ENCODE results near the gene TUBGCP2. TPM values are rescaled to one million over a fixed set of nuclear protein-coding genes. Genes with fewer than 3 reads are reported as not detected.

TUBGCP2 gene
- total RNA-seq, 1 experiment from 2014 or later = 75.1 TPM

DNA sequence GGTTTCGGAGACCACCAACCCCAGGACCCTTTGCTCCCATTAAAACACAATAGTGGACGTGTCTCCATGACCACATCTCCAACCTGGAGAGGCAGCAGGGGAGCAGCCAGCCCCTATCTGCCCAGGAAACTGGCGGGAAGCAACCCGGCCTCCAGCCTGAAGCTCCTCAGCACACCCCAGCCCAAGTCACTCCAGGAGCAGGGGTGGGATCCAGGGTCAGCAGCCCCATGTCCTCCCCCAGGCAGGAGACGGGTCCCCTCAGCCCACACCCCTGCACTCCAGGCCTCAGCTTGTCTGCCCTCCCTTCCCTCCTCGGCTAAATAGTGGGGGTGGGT lies 32.6 kb downstream of the TUBGCP2 start:
- POLR2A ChIA-PET (ENCODE audit: low non-redundant PET) = no interaction called here
- no peaks in the 10 kb centered on the region for H3K4me1 ChIP-seq (ENCODE audit: insufficient read depth, low read length, poor library complexity, severe bottlenecking)
- no TSS peak for BruUV-seq (replicated peaks)
- TF ChIP-seq, protein P1, sequence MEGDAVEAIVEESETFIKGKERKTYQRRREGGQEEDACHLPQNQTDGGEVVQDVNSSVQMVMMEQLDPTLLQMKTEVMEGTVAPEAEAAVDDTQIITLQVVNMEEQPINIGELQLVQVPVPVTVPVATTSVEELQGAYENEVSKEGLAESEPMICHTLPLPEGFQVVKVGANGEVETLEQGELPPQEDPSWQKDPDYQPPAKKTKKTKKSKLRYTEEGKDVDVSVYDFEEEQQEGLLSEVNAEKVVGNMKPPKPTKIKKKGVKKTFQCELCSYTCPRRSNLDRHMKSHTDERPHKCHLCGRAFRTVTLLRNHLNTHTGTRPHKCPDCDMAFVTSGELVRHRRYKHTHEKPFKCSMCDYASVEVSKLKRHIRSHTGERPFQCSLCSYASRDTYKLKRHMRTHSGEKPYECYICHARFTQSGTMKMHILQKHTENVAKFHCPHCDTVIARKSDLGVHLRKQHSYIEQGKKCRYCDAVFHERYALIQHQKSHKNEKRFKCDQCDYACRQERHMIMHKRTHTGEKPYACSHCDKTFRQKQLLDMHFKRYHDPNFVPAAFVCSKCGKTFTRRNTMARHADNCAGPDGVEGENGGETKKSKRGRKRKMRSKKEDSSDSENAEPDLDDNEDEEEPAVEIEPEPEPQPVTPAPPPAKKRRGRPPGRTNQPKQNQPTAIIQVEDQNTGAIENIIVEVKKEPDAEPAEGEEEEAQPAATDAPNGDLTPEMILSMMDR (conservative IDR thresholded peaks at IDR 0.05; ENCODE audit: low read depth, low read length) = no peak
- no peak for TF ChIP-seq EZH2 (IDR thresholded peaks at IDR 0.05; ENCODE audit: borderline replicate concordance, low read depth, low read length, poor library complexity, severe bottlenecking)
- no peak for DNase-seq (ENCODE audit: low spot score)
- no peaks in the 10 kb centered on the region for H3K36me3 ChIP-seq (ENCODE audit: insufficient read depth, low read length, poor library complexity, severe bottlenecking)
- no peaks in the 10 kb centered on the region for H3K9me3 ChIP-seq (ENCODE audit: low read depth, low read length, poor library complexity, severe bottlenecking)
- peaks cover 15% of the 10 kb centered on the region for H3K27me3 ChIP-seq (replicated peaks; ENCODE audit: insufficient read depth, low read depth, low read length, poor library complexity)
- no peak overlapping the region for H3K4me3 ChIP-seq (ENCODE audit: low read depth, low read length, poor library complexity, severe bottlenecking)
- intact Hi-C loops (cut with micrococcal nuclease; ENCODE audit: unreplicated experiment) = no loop called here
- CTCF ChIA-PET = no interaction called here
- no peak overlapping the region for H3K27ac ChIP-seq (ENCODE audit: low read depth, low read length, poor library complexity, severe bottlenecking)

DNA sequence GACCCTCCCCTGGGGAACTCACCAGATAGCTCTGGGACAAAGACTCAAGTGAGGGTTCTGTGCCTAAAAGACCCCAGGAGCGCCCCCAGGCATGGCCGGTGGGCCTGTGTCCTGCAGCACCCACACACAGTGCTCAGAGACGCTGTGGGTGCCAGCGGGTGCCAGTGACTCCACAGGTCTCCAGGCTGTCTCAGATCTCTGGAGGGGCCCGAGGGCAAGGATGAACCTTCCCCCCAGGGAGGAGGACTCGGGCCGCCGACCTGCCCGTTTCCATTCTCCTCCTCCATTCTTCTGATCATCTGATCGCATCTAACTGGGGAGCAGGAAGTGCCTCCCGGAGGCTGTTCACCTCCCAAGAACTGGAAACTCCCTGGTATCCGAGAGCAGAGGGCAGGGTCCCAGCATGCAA lies 33.0 kb downstream of the TUBGCP2 start:
- ChIA-PET CTCF (no interaction called here), POLR2A (ENCODE audit: low non-redundant PET) (no interaction called here)
- no peak for DNase-seq (ENCODE audit: low spot score)
- Histone ChIP-seq H3K4me1 (ENCODE audit: insufficient read depth, low read length, poor library complexity, severe bottlenecking) (no peaks in the 10 kb centered on the region), H3K27me3 (replicated peaks; ENCODE audit: insufficient read depth, low read depth, low read length, poor library complexity) (peaks cover 15% of the 10 kb centered on the region), H3K27ac (ENCODE audit: low read depth, low read length, poor library complexity, severe bottlenecking) (no peak overlapping the region), H3K36me3 (ENCODE audit: insufficient read depth, low read length, poor library complexity, severe bottlenecking) (no peaks in the 10 kb centered on the region), H3K9me3 (ENCODE audit: low read depth, low read length, poor library complexity, severe bottlenecking) (no peaks in the 10 kb centered on the region), H3K4me3 (ENCODE audit: low read depth, low read length, poor library complexity, severe bottlenecking) (no peak overlapping the region)
- no peak for TF ChIP-seq EZH2 (IDR thresholded peaks at IDR 0.05; ENCODE audit: borderline replicate concordance, low read depth, low read length, poor library complexity, severe bottlenecking)
- TF ChIP-seq, protein P1 (conservative IDR thresholded peaks at IDR 0.05; ENCODE audit: low read depth, low read length) = no peak
- intact Hi-C loops (cut with micrococcal nuclease; ENCODE audit: unreplicated experiment) = no loop called here
- BruUV-seq (replicated peaks) = no TSS peak

DNA sequence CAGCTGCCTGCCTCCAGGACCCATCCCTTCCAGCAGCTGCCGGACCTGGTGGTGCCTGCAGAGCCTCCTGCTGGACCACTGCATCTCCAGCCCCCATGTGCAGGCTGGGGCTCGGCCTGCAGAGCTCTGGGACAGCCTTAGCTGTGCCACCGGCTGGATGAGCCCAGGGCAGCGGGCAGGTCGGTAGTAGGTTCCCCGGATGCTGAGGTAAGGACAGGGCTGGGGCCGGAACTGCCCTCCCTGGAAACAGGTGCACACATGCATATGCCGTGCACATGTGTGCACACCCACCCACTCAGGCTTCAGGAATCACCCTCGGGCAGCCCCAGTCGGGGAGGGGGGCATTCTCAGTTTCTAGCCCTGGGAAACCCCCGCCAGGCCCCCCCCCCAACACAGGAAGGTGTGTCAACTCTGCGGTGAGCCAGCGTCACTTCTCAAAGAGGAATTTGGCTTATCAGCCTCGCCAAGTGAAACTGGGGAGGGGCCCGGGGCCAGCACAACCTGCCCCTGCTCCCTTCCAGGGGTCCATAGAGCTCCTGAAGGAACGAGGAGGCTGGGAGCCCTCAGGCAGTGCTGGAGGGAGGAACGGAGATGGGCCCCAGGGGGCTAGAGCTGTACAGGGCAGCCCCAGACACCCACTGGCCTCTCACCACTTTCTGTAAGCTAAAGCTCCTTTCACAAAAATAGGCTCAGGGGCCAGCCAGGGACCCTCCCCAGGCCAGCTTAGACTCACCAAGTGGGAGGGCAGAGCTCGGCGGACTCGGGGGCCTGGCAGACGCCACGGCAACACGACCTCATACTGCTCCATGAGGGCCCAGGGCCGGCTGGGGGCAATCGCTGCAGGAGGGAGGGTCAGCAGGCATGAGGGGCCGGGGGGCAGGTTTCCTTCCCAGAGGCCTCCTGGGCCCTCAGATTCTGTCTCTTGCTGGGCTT lies 33.7 kb downstream of the TUBGCP2 start:
- ChIA-PET POLR2A (ENCODE audit: low non-redundant PET) (no interaction called here), CTCF (no interaction called here)
- BruUV-seq (replicated peaks) = no TSS peak
- DNase-seq (ENCODE audit: low spot score) = no peak
- H3K27me3 ChIP-seq (replicated peaks; ENCODE audit: insufficient read depth, low read depth, low read length, poor library complexity) = peaks cover 15% of the 10 kb centered on the region
- H3K36me3 ChIP-seq (ENCODE audit: insufficient read depth, low read length, poor library complexity, severe bottlenecking) = no peaks in the 10 kb centered on the region
- H3K4me3 ChIP-seq (ENCODE audit: low read depth, low read length, poor library complexity, severe bottlenecking) = no peak overlapping the region
- no peaks in the 10 kb centered on the region for H3K4me1 ChIP-seq (ENCODE audit: insufficient read depth, low read length, poor library complexity, severe bottlenecking)
- no peak for TF ChIP-seq EZH2 (IDR thresholded peaks at IDR 0.05; ENCODE audit: borderline replicate concordance, low read depth, low read length, poor library complexity, severe bottlenecking)
- TF ChIP-seq, protein P1 (conservative IDR thresholded peaks at IDR 0.05; ENCODE audit: low read depth, low read length) = no peak
- no peak overlapping the region for H3K27ac ChIP-seq (ENCODE audit: low read depth, low read length, poor library complexity, severe bottlenecking)
- intact Hi-C loops (cut with micrococcal nuclease; ENCODE audit: unreplicated experiment) = no loop called here
- no peaks in the 10 kb centered on the region for H3K9me3 ChIP-seq (ENCODE audit: low read depth, low read length, poor library complexity, severe bottlenecking)

Measured in A673 (cell line).